CD4-positive, alpha-beta T cell treated with Interleukin-15 for 1 hour (primary cell): Measurements from ENCODE around the gene SHC1.
A peak's percentile ranks its signal among the peaks of the same experiment; 100 is the strongest.

Experiments
- DNase-seq: peaks from one replicate; pipeline ENCODE4 v3.0.0-alpha.2; 2020

The SHC1 gene

DNA sequence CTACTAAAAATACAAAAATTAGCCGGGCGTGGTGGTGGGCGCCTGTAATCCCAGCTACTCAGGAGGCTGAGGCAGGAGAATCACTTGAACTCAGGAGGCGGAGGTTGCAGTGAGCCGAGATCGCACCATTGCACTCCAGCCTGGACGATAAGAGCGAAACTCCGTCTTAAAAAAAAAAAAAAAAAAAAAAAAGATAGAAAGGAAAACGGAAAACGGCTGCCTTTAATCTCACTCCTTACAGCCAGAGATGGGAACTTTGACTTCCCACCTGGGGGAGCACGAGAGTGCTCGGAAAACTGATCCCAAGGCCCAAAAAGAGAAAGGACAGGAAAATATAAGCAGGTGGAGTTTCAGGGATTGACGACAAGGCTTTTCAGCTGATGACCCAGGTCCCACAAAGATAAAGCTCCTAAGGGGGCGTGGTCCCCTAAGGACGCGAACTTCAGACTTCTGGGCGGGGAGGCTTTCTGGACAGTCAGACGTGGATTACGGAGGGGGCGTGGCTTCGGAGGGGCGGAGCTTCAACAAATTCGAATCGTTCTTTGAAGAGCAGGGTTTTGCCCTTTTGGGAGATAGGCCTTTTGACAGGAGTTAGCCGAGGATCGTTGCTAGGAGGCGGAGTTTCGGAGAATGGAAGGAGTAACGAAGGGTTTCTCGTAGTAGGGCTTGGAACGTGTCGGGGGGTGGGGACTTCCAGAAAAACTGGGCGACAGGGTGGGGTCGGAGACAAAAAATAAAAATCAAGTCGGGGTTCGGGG lies 3.0 kb upstream of the SHC1 start:
- peak; percentile 93 for DNase-seq

DNA sequence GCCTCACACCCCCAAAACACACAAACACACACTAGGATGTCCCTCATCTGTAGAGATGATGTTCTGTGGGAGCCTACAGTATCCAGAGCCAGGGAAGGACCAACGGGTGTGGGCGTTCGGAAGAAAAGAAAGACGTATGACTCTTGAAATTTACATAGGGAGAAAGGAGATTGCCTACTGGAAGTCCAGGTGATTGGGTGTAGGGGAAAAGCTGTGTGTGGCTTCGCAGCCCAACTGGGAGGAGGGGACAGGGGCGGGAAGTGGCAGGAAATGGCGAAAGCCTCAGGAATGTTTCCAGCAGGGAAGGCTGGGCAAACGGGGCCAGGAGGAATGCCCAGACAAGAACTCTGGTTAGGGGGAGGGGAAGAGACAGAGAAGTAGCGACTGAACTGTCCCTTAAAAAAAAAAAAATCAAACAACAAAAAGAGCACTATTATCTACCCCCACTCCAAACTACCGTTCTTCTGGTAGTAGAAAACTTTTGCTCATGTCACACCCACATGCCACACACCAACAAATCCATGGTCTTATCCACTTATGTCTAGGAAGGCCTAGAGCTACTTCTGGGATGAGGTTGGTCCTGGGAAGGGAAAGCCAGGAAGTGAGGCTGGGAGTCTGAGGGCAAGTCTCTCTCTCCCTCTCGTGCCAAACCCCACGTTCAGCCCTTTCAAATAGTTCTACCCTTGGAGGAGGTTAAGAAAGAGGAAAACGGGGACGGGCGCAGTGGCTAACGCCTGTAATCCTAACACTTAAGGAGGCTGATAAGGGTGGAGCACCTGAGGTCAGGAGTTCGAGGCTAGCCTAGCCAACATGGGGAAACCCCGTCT lies 2.2 kb upstream of the SHC1 start:
- DNase-seq: no peak

DNA sequence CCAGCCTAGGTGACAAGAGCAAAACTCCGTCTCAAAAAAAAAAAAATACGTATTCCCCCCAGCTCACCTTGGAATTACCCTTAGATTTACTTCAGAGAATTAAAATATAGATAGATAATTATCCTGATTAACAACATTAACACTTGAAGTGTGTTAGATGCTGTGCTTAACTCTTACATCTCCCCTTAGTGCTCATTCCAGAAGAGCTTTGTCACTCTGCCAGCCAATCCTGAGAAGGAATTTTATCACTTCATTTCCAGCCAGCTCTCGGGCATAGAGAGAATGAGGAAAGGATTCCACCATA lies 1.6 kb upstream of the SHC1 start:
- DNase-seq: no peak

DNA sequence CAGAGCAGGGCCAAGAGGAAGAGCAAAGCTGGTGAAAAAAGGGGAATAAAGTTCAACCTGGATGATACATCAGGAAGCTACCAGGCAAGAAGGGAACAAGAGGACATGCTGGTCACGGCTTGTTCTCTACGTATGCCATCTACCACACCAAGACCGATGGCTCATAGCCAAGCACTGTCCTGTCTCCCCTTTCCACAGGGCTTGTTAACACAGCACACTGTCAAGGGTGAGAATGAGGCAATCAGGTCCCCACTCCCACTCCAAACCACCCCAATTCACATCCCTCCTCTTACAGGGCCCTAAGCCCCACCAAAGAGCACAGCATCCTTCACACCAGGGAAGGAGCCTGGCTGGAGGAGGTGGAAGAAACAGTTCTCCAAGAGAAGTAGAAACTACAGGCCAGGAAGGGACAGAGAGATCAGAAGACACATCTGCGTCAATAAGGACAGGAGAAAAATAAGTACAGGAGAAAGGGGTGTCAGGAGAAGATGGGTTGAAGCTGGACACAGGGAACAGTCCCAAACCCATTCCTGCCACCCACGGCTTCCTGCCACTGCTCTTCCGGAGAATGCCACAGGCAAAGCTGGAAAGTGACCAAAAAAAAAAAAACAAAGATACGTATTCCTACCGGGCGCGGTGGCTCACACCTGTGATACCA lies 923 bp upstream of the SHC1 start:
- no peak for DNase-seq

DNA sequence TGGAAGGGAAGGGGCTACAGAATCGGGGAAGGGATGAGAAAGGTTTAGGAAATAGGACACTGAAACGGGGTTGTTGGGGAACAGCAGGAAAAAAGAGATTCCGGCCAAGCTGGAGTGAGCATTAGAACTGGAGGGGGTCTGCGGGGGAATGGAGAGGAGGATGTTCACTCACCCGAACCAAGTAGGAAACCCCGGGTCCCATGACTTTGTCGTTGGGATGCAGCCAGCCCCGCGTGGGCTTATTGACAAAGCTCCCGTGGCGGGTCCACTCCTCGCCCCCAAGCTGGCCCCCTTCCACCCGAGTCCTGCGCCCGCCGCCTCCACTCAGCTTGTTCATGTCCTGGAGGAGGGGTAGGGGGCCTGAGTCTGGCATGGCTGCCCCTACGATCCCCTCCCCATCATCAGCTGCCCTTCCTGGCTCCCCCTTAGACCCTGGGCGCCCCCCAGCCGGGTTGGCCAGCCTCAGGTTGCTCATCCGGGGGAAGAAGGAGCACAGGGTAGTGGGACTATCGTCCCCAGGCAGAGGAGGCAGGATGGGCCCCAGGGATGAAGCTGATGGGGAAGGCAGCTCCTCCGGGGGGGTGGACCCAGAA lies 591 bp downstream of the SHC1 start:
- no peak for DNase-seq

DNA sequence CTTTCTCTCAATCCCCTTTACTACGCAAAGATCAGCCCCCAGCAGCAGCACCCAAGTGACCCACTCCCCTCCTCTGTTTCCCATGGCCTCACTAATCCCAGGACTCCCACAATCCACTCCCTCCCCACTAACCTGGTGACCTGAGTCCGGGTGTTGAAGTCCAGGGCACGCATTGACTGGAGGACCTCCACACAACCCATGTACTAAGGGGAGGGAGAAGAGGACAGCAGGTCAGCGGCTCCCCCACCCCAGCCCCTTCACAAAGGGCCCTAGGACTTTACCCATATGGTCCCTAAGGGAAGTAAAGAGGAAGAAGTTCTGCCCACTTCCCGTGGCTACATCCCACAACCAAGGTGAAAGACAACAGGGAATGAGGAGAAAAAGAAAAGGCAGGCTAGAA lies 1.3 kb downstream of the SHC1 start:
- DNase-seq: no peak

DNA sequence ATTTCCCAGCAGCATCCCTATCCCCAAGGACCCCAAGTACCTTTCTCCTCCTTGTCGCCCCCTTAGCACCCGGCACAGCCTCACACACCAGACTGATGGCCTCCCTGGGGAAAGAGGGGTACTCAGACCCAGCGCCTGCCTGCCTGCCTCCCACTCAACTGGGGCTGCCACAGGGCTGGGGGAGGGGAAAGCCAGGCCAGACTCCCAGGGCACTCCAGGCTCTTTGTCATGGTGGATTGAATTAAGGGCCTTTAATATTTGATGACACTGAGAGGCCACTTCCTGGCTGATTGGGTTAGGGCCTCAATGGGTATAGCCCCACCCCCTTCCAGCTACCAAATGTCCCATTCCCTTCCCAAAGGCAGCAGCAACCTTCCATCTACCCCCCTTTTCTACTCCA lies 1.8 kb downstream of the SHC1 start:
- DNase-seq: no peak

DNA sequence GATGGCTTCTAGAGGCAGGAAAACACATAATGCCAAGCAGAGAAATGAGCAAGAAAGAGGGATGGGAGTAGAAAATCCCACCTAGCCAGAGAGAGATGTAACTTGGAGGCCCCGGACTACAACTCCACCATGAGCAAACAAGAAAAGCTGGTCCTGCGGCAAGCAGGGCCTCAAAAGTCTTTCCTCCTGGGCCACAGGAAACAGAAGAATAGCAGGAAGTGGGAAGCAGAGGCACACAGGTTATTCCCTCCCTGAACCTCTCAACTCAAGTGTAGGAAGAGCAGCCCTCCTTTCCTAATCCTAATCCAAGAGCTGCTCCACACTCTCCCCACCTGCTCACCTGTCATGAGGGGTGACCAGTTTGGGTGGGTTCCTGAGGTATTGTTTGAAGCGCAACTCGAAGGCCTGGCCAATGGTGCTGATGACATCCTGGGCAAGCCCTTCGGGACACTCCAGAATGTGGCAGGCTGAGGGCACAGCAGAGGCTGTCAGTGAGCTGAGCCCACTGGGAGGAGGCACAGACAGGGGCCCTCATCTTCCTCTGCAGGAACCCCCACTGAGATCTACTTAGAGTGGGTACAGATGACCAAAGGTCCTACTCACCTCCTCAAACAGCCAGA lies 3.1 kb downstream of the SHC1 start:
- no peak for DNase-seq

DNA sequence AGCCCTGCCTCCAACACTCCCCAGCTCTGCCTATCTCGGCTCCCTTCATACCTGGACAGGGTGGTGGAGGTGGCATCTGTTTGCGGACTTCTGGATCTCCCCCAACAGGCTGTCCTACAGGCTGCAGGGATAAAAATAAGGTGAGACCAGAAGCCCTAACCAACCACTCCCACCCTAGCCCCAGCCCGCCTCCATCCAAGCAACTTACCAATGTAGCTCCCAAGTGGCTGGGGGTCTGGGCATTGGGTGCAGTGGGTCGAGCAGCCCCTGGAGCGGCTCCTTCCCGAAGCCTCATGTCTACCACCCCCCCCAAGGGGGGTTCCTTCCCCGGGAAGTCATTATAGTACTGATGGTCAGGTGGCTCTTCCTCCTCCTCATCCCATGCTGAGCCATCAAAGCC lies 4.4 kb downstream of the SHC1 start:
- no peak for DNase-seq

DNA sequence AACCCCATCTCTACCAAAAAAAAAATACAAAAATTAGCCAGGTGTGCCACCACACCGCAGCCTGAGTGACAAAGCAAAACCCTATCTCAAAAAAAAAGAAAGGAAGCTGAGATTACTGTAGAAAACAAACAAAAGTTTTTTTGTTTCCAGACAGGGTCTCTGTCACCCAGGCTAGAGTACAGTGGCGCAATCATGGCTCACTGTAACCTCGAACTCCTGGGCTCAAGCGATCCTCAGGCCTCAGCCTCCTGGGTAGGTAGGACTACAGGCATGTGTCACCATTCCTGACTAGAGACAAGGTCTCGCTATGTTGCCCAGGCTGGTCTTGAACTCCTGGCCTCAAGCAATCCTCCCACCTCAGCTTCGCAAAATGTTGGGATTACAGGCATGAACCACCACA lies 6.2 kb downstream of the SHC1 start:
- no peak for DNase-seq

DNA sequence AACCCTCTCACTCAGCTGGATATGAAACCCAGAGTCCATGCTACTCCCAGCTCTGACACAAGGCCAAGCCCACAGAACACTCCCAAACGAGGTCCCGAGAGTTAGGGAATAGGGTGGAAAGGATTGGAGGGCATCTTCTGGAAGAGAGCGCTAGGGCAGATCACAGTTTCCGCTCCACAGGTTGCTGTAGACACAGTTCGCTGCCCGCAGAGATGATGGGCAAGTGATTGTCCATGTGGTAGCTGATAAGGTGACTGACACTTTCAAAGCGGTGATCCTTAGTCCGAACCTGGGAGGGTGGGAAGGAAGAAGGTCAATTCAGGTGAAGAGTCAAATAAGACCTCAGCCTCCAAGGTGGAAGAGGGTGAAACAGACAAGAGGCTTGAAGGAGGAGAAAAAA lies 6.9 kb downstream of the SHC1 start:
- DNase-seq: no peak

DNA sequence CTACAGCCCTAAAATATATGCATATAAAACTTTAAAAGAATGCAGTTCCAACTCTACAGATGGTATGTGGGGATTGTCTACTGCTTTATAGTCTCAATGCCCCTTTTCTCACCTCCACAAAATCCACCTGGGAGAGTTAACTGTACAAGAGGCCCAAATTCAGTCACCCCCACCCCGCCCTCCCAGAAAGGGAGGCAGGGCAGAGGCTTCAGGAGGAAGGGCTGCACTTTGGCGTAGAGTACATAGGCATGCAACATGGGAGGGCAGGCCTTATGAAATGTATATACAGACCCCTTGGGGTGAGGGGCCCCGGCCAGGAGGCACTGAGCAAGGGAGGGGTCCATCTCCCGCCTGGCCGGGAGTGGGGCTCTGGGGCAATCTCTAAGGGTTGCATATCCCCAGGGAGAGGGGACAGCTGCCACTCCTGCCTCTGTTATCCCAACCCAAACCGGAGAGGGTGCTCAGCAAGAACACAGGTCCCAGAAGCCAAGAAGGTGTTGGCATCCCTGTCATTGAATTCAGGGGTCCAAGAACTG lies 7.7 kb downstream of the SHC1 start:
- DNase-seq: no peak

DNA sequence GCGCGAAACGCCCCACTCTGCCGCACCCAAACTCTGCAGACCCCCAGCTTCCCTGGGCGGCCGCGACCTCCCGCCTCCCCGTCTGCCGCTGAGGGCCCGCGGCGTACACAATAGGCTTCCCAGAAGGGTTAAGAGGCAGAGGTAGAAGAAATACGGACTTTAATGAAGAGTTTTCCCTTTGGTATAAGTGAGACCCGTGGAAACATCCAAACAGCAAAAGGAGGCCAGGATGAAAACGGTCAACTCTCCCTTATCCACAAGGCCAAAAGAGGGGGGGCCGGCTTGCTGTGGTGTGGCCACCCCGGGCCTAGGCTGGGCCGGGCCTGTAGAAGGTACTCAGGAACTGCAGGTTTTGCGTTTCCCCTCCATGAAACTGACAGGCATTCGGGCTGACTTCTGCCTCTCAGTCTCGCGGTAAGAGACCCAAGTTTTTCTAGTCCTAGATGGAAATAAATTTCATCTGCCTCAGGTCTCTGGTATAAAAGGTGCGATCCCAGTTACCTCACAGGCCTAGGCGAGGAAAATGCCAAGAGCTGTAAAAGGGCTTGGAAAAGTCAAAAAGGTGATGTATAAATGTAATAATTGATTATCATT lies 8.3 kb downstream of the SHC1 start:
- DNase-seq: no peak

DNA sequence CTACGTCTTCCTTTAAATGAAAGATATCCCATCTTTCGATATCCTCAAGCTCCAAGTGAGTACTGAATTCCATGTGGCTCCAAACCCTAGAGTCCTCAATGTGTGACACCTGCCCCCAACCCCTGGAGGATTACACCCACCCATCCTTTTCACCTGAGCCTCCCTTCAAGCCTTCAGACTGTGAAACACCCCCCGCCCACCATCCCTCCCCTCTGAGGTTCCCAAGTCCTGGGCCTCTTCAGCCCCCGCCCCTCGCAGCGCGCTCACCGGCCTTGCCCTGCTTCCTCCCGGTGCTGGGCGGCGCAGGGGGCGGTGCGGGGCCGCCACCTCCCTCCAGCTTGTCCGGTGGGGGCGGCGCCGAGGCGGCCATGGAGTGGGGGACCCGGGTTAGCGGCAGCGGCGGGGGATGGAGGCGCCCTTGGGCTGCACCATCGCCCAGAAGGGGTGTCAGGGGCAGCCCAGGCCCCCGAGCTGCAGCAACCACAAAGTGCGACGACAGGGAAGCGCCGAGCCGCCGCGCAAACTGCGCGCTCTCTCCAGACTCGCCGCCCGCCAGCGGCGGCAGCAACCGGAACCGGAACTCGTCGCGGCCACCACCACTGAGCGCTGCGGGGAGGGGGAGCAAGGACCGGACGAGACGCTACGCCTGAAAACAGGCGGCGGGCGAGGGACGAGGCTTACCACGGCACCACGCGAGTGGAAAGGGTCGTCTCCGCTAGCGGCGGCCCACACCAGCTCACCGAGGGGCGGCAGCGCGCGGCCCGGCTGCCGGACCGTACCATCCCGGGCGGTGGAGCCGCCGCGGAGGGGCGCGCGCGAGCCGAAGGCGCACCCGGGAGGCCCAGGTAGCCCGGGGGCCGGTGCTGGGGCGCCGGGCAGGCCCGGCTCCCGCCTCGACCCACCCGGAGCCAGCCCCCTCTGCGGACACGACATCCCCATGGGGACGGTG lies 9.1 kb downstream of the SHC1 start, which contains the start of gene PYGO2:
PYGO2 (minus strand) TSS at position 576 of the 949 bp plus-strand sequence; CDS start at position 370, 206 bp downstream.
- DNase-seq: peak; percentile 81

DNA sequence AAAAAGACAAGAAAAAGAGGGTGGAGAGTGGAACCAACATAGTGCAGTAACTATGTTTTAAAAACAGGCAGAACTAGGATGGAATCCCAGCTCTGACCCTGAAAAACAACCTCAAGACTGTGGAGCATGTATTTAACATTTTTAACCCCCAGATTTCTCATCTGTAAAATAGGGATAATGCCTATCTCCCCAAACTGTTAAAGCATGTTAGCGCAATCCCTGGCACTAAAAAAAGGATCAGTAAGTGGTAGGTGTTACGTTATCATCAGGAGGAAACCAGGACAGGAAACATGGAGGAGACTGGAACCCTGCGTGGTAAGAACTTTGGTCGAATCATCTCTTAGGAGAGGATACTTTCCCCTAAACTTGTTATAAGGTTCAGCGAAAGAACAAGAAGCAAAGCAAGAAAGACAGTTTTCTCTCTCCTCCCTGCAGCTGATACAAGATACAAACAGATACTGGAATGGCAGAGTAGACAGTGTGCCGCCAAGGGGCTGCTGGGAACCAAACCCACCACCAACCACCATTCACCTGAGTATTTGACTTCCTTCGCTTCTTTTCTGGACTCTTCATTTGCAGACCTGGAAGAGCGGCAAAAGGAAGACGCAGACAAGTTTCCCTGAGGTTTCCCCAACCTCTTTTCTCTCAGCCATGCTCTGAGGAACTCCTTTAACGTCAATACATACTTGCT lies 10.0 kb downstream of the SHC1 start:
- DNase-seq: no peak

DNA sequence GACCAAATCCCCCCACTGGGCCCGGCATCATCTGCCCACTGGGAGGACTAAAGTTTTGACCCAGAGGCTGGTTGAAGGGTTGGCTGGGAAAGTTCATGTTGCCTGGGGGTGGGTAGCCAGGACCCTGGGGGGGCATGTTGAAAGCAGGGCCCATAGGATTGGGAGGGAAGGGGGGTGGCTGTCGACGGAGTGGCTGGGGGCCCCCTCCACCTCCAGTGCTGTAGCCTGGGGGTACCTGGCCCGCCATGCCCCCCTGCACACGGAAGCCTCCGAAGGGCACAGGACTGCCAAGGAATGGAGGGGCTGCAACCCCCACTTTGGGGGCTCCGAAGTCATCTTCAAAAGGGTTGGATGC lies 11.1 kb downstream of the SHC1 start:
- DNase-seq: no peak

DNA sequence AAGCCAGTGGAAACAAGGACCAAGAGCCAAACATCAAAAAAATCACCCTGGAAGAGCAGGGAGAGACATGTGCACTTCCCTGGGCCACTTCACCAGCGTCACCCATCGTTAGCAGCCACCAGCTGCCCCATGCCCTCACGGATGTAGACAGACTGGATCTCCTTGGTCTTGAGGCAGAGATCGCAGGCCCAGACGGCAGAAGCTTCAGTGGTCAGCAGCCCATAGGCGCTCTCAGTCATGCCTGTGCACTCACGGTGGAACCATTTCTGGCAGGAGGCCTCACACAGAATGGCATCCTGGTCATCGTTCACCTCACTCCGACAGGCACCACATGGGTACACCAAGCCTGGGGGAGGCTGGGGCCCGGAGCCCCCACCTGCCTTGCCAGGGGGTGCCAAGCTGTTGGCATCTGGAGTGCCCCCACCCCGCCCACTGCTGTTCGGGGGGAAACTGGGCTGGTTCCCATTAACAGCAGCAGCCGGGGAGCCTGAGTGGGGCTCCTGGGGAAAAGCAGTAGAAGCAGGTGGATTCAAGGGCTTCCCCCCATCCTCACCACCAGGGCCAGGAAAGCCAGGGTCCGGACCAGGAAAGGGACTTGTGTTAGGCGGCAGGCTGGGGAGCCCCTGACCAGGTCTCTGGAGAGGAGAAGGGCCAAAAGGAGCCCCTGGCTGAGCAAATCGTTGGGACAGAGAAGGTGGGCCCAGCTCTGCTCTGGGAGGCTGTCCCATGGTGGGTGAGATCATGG lies 11.7 kb downstream of the SHC1 start:
- DNase-seq: no peak

DNA sequence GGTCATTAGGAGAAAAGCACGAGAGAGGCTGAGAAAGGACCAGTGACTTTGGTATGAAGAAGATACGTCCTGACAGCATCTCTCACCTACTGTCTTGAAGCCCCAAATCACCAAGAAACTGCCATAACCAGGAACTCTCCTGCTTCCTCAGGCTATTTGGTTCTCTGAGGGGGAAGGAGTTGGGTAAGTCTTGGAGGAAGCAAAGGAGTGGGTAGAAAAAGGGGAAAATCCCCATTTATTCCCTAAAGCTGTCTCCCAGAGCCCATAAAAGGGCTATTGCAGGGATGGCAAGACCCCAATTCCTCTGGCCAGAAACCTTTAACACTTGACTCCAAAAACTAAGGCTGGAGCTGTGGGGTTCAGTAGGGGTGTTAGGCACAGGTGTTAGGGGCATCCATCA lies 12.5 kb downstream of the SHC1 start:
- DNase-seq: no peak

DNA sequence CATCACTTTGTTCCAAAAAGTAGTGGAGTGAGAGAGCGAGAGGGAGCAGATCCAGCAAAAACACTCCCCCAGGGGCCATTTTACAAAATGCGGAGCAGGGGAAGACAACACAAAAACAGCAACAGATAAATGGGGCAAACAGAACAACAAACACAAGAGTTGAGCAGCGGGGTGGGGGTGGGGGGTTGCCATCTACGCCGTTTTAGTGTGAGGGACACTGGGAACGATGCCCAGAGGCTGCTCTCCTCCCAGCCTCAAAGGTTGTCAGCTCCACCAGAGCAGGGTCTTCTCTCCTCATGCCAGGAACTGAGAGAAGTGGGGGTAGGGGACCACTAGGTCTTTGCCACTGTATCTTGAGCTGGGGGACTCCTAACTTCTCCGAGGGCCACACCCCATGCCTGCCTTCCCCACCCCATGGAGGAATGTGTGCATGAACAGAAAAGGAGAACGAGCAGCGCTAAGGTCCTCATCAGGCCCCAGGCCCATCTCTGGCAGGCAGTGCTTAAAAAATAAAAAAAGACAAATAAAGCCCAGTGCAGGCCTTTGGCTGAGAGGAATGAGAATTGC lies 13.4 kb downstream of the SHC1 start:
- no peak for DNase-seq

DNA sequence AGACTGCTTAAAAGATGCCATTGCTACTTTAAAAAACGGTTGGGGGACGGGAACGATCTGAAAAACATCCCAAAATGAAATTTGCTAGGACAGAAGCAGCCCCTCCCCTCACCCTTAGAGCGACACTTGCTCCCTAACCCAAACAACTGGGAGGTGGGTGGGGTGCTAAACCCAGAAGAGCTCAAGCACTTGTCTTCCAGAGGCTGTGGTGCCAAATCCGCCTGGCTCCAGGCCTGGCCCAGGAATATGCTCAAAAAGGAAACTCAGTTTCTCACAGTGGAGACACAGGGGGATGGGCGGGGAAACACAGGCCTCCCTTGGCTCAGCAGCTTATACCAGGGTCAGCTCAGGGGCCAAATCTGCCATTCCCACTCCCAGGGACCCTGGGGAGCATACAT lies 14.0 kb downstream of the SHC1 start:
- DNase-seq: no peak
